Loucy (cell line): Measurements from ENCODE around the gene PKD1.

Experiments used
- H2AFZ ChIP-seq: fragments of 200-600 bp; sonication (generic); 2 replicates; pipeline ENCODE4 v1.6.0; 2016; ENCODE audit warnings: antibody characterized with exemption, mild to moderate bottlenecking, low read length, moderate library complexity
- H3F3A ChIP-seq: fragments of 200-600 bp; 2 replicates; pipeline ENCODE4 v1.6.0; 2016; ENCODE audit warnings: antibody characterized with exemption, low read depth, mild to moderate bottlenecking
- H3K27me3 ChIP-seq: fragments of 200-600 bp; sonication (generic); 2 replicates; pipeline ENCODE4 v1.6.1; 2014; ENCODE audit warnings: low read length, mild to moderate bottlenecking; ENCODE audit not compliant: insufficient read depth, poor library complexity, severe bottlenecking
- H3K36me3 ChIP-seq: fragments of 200-600 bp; sonication (generic); 2 replicates; pipeline ENCODE4 v1.6.1; 2016; ENCODE audit warnings: low read length; ENCODE audit not compliant: insufficient read depth
- H3K4me1 ChIP-seq: fragments of 200-600 bp; sonication (generic); 2 replicates; pipeline ENCODE4 v1.5.1; 2014; ENCODE audit warnings: low read length, mild to moderate bottlenecking; ENCODE audit not compliant: insufficient read depth, poor library complexity, severe bottlenecking
- H3K4me2 ChIP-seq: fragments of 200-600 bp; sonication (generic); 2 replicates; pipeline ENCODE4 v1.6.0; 2014; ENCODE audit warnings: antibody characterized with exemption, low read length, low read depth, mild to moderate bottlenecking; ENCODE audit not compliant: poor library complexity, severe bottlenecking
- H3K4me3 ChIP-seq: fragments of 200-600 bp; sonication (generic); 2 replicates; pipeline ENCODE4 v1.5.1; 2014; ENCODE audit warnings: low read length, mild to moderate bottlenecking, mixed read lengths; ENCODE audit not compliant: poor library complexity, severe bottlenecking
- H3K79me2 ChIP-seq: fragments of 200-600 bp; sonication (generic); 2 replicates; pipeline ENCODE4 v1.6.1; 2014; ENCODE audit warnings: low read length; ENCODE audit not compliant: insufficient read depth
- H3K9ac ChIP-seq: fragments of 200-600 bp; sonication (generic); 2 replicates; pipeline ENCODE4 v1.6.0; 2014; ENCODE audit warnings: mild to moderate bottlenecking, low read depth, low read length, moderate library complexity; ENCODE audit not compliant: poor library complexity, severe bottlenecking
- H3K9me2 ChIP-seq: fragments of 200-600 bp; sonication (generic); replicated peaks from 2 replicates; pipeline ENCODE4 v1.6.1; 2016; ENCODE audit warnings: low read depth, low read length, mixed read lengths
- H3K9me3 ChIP-seq: fragments of 200-600 bp; sonication (generic); 2 replicates; pipeline ENCODE4 v1.6.1; 2014; ENCODE audit warnings: mild to moderate bottlenecking, antibody characterized with exemption, low read length, low read depth; ENCODE audit not compliant: insufficient read depth
- H4K20me1 ChIP-seq: fragments of 200-600 bp; sonication (generic); 2 replicates; pipeline ENCODE4 v1.6.0; 2014; ENCODE audit warnings: antibody characterized with exemption, low read length, mild to moderate bottlenecking; ENCODE audit not compliant: insufficient read depth, poor library complexity, severe bottlenecking
- EZH2phosphoT487 ChIP-seq: fragments of 200-600 bp; IDR thresholded peaks from 2 replicates; pipeline ENCODE4 v1.6.1; 2018; ENCODE audit warnings: antibody characterized with exemption, mild to moderate bottlenecking, moderate library complexity, borderline replicate concordance
- TF ChIP-seq, protein P1 (sequence below): fragments of 200-600 bp; sonication (generic); conservative IDR thresholded peaks from 2 replicates; pipeline ENCODE4 v1.5.1; 2014; ENCODE audit warnings: mild to moderate bottlenecking, antibody characterized with exemption, low read length

PKD1 gene

GRCh38 chr16:2072926-2073325 lies 62.8 kb downstream of the PKD1 start:
- no peak for TF ChIP-seq EZH2phosphoT487
- TF ChIP-seq, protein P1, sequence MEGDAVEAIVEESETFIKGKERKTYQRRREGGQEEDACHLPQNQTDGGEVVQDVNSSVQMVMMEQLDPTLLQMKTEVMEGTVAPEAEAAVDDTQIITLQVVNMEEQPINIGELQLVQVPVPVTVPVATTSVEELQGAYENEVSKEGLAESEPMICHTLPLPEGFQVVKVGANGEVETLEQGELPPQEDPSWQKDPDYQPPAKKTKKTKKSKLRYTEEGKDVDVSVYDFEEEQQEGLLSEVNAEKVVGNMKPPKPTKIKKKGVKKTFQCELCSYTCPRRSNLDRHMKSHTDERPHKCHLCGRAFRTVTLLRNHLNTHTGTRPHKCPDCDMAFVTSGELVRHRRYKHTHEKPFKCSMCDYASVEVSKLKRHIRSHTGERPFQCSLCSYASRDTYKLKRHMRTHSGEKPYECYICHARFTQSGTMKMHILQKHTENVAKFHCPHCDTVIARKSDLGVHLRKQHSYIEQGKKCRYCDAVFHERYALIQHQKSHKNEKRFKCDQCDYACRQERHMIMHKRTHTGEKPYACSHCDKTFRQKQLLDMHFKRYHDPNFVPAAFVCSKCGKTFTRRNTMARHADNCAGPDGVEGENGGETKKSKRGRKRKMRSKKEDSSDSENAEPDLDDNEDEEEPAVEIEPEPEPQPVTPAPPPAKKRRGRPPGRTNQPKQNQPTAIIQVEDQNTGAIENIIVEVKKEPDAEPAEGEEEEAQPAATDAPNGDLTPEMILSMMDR: no peak
- Histone ChIP-seq H3K36me3 (no peaks in the 10 kb centered on the region), H3K4me2 (no peak overlapping the region), H3K79me2 (no peaks in the 10 kb centered on the region), H3K27me3 (no peaks in the 10 kb centered on the region), H4K20me1 (no peaks in the 10 kb centered on the region), H3K9me2 (no peaks in the 10 kb centered on the region), H3F3A (no peaks in the 10 kb centered on the region), H3K9me3 (no peaks in the 10 kb centered on the region), H3K9ac (no peak overlapping the region), H3K4me1 (no peaks in the 10 kb centered on the region), H3K4me3 (no peak overlapping the region), H2AFZ (no peak overlapping the region)

DNA sequence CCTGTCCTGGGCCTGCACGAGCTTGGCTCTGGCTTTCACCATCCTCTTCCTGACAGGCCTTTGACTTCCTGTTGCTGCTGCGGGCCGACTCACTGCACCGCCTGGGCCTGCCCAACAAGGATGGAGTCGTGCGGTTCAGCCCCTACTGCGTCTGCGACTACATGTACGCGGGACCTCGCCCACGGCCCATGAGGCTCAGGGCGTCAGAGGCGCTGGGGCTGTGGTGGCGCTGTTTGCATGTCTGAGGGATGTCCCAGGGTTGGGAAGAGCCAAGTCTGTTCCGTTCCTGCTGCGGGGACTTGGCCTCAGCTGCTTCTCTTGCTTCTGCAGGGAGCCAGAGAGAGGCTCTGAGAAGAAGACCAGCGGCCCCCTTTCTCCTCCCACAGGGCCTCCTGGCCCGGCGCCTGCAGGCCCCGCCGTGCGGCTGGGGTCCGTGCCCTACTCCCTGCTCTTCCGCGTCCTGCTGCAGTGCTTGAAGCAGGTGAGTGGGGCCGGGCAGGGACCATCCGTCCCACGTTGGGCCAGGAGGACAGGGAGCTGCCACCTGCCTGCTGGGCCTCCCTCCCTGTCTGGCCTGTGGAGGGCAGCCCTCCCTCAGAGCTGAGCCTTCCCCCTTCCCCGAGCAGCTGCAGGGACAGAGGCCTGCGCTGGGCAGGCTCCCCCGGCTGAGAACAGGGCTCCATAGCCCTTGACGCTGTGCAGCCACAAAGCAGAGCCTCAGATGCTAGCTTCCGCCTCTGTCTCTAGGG lies 64.1 kb downstream of the PKD1 start:
- H3K27me3 ChIP-seq: no peaks in the 10 kb centered on the region
- H3F3A ChIP-seq: no peaks in the 10 kb centered on the region
- no peaks in the 10 kb centered on the region for H3K4me1 ChIP-seq
- no peak overlapping the region for H3K9ac ChIP-seq
- no peaks in the 10 kb centered on the region for H3K9me2 ChIP-seq
- H2AFZ ChIP-seq: no peak overlapping the region
- H3K9me3 ChIP-seq: no peaks in the 10 kb centered on the region
- H3K4me2 ChIP-seq: no peak overlapping the region
- H3K36me3 ChIP-seq: no peaks in the 10 kb centered on the region
- no peaks in the 10 kb centered on the region for H3K79me2 ChIP-seq
- no peak overlapping the region for H3K4me3 ChIP-seq
- TF ChIP-seq EZH2phosphoT487: no peak
- TF ChIP-seq, protein P1: no peak
- H4K20me1 ChIP-seq: no peaks in the 10 kb centered on the region

DNA sequence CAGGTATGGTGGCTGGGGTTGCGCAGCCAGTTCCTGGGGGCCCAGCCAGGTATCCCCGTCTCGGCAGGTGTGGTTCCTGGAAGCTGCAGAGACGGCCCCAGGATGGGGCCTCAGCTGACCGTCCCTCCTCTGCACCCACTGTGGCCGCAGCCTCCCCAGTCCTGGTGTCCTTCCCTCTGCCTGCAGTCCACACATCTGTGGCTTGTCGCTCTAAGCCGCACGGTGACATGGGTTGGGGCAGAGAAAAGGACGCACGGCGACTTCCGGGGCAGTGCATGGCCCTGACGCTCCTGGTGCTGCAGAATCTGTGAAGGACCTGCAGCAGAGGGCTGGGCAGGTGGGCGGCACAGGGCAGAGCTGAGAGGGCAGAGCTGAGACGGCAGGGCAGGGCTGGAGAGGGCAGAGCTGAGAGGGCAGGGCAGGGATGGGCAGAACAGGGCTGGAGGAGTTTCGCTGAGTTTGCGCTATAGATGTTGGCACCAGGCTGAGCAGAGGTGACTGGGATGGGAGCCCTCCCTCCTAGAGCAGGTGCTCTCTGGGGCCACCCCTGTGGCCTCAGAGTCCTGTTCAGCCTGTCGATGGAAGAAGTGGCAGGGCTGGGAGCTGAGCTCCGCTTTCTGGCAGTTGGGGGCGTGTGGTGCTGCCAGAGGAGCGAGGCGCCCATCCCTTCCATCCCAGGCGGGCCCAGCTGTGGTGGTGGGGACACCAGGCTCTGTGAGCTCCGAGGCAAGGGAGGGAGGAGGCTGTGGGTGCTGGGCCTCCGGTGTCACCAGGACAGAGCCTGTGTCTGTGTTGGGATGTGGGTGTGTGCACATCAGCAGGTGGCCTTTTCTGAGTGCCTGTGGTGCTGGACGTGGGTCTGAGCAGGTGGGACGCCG lies 64.9 kb downstream of the PKD1 start:
- Histone ChIP-seq H2AFZ (no peak overlapping the region), H3K4me2 (no peak overlapping the region), H3K4me1 (no peaks in the 10 kb centered on the region), H3K9me2 (no peaks in the 10 kb centered on the region), H3K36me3 (no peaks in the 10 kb centered on the region), H3K4me3 (no peak overlapping the region), H3K9me3 (no peaks in the 10 kb centered on the region), H3F3A (no peaks in the 10 kb centered on the region), H3K9ac (no peak overlapping the region), H4K20me1 (no peaks in the 10 kb centered on the region), H3K79me2 (no peaks in the 10 kb centered on the region), H3K27me3 (no peaks in the 10 kb centered on the region)
- TF ChIP-seq EZH2phosphoT487: no peak
- TF ChIP-seq, protein P1: no peak
